GM23338 (cell line): ENCODE measurements around the gene FAM170A. TPM values are rescaled to one million over a fixed set of nuclear protein-coding genes. Genes with fewer than 3 reads are reported as not detected.

Experiments
- ATAC-seq: fragments of 200-7000 bp; cut with Tn5 transposase; 3 replicates; pipeline ENCODE4 v1.9.1; 2020
- DNase-seq: peaks from one replicate; pipeline ENCODE4 v3.0.0-alpha.2; 2015; ENCODE audit warnings: low spot score
- H2AFZ ChIP-seq: fragments of 200-600 bp; sonication (generic); 2 replicates; pipeline ENCODE4 v1.8.0; 2016; ENCODE audit warnings: antibody characterized with exemption, mild to moderate bottlenecking, moderate library complexity
- H3F3A ChIP-seq: fragments of 200-600 bp; sonication (generic); replicated peaks from 2 replicates; pipeline ENCODE4 v1.8.0; 2017; ENCODE audit warnings: antibody characterized with exemption, mixed run types, low read depth
- H3K27ac ChIP-seq: fragments of 200-600 bp; sonication (generic); 2 replicates; pipeline ENCODE4 v1.6.1; 2016; ENCODE audit warnings: low read depth
- H3K27me3 ChIP-seq: fragments of 200-600 bp; sonication (generic); 2 replicates; pipeline ENCODE4 v1.8.0; 2016; ENCODE audit warnings: mild to moderate bottlenecking, mixed run types, moderate library complexity; ENCODE audit not compliant: insufficient read depth
- H3K36me3 ChIP-seq: fragments of 200-600 bp; sonication (generic); 2 replicates; pipeline ENCODE4 v1.8.0; 2016; ENCODE audit warnings: mild to moderate bottlenecking; ENCODE audit not compliant: insufficient read depth
- H3K4me1 ChIP-seq: fragments of 200-600 bp; sonication (generic); 2 replicates; pipeline ENCODE4 v1.8.0; 2016; ENCODE audit warnings: mild to moderate bottlenecking, moderate library complexity; ENCODE audit not compliant: insufficient read depth
- H3K4me2 ChIP-seq: fragments of 200-600 bp; sonication (generic); 2 replicates; pipeline ENCODE4 v1.7.1; 2017; ENCODE audit warnings: mixed run types
- H3K4me3 ChIP-seq: fragments of 200-600 bp; sonication (generic); 2 replicates; pipeline ENCODE4 v1.6.1; 2016; ENCODE audit warnings: mixed run types
- H3K79me2 ChIP-seq: fragments of 200-600 bp; sonication (generic); replicated peaks from 2 replicates; pipeline ENCODE4 v1.8.0; 2017; ENCODE audit warnings: mild to moderate bottlenecking; ENCODE audit not compliant: insufficient read depth
- H3K9me2 ChIP-seq: fragments of 200-600 bp; sonication (generic); 2 replicates; pipeline ENCODE4 v1.8.0; 2017; ENCODE audit not compliant: insufficient read depth
- H4K20me1 ChIP-seq: fragments of 200-600 bp; sonication (generic); replicated peaks from 2 replicates; pipeline ENCODE4 v1.8.0; 2017; ENCODE audit warnings: mild to moderate bottlenecking; ENCODE audit not compliant: insufficient read depth
- H3K27ac Mint-ChIP-seq: 2 replicates; pipeline ENCODE4 v1.8.0; 2020; ENCODE audit warnings: inconsistent platforms, mild to moderate bottlenecking, moderate library complexity, mixed read lengths
- H3K27me3 Mint-ChIP-seq: 3 replicates; pipeline ENCODE4 v1.8.0; 2022; ENCODE audit warnings: low read depth, mild to moderate bottlenecking, moderate library complexity, mixed read lengths, inconsistent platforms; ENCODE audit not compliant: insufficient read depth, poor library complexity
- H3K36me3 Mint-ChIP-seq: 3 replicates; pipeline ENCODE4 v1.8.0; 2021; ENCODE audit warnings: low read depth, mild to moderate bottlenecking, inconsistent platforms, moderate library complexity, mixed read lengths
- H3K4me1 Mint-ChIP-seq: 3 replicates; pipeline ENCODE4 v1.8.0; 2020; ENCODE audit warnings: mild to moderate bottlenecking, inconsistent platforms, mixed read lengths
- H3K4me3 Mint-ChIP-seq: 3 replicates; pipeline ENCODE4 v1.8.0; 2021; ENCODE audit warnings: moderate library complexity, mild to moderate bottlenecking, inconsistent platforms, mixed read lengths
- H3K9me3 Mint-ChIP-seq: 3 replicates; pipeline ENCODE4 v1.8.0; 2020; ENCODE audit warnings: moderate library complexity, mild to moderate bottlenecking, inconsistent platforms, mixed read lengths
- CREB1 ChIP-seq: fragments of 250-450 bp; sonication (Bioruptor Pico); IDR thresholded peaks from 2 replicates; pipeline ENCODE4 v1.5.0; 2020; ENCODE audit warnings: low read depth, mild to moderate bottlenecking, moderate library complexity
- EZH2 ChIP-seq: fragments of 200-600 bp; sonication (generic); IDR thresholded peaks from one replicate; pipeline ENCODE4 v1.8.0; 2017; ENCODE audit warnings: antibody characterized with exemption, mild to moderate bottlenecking, low read depth; ENCODE audit not compliant: unreplicated experiment
- EZH2phosphoT487 ChIP-seq: fragments of 200-600 bp; sonication (generic); IDR thresholded peaks from one replicate; pipeline ENCODE4 v1.8.1; 2018; ENCODE audit warnings: antibody characterized with exemption; ENCODE audit not compliant: unreplicated experiment
- JUNB ChIP-seq: IDR thresholded peaks from one replicate; pipeline ENCODE4 v1.6.1; 2016; ENCODE audit warnings: antibody characterized with exemption; ENCODE audit not compliant: unreplicated experiment
- POLR2AphosphoS5 ChIP-seq: IDR thresholded peaks from 2 replicates; pipeline ENCODE4 v1.6.1; 2016; ENCODE audit warnings: antibody characterized with exemption, low read depth
- STAT1 ChIP-seq: IDR thresholded peaks from one replicate; pipeline ENCODE4 v1.6.1; 2016; ENCODE audit warnings: antibody characterized with exemption; ENCODE audit not compliant: unreplicated experiment
- ZNF114 ChIP-seq: fragments of 250-450 bp; sonication (Bioruptor Pico); IDR thresholded peaks from 2 replicates; pipeline ENCODE4 v1.5.0; 2020; ENCODE audit warnings: mild to moderate bottlenecking, moderate library complexity
- ZNF331 ChIP-seq: fragments of 250-450 bp; sonication (Bioruptor Pico); IDR thresholded peaks from 2 replicates; pipeline ENCODE4 v1.5.0; 2020; ENCODE audit warnings: low read depth, mild to moderate bottlenecking, moderate library complexity
- polyA plus RNA-seq: library from polyadenylated mRNA; unstranded; fragments of >200 nt; fragmentation: Nextera tagmentation; extraction: Ambion mirVana; gene quantifications from 2 replicates; pipeline ENCODE4 v1.2.1, GENCODE V29; 2016
- total RNA-seq: library from RNA; depleted of rRNA; stranded (reverse); fragments of >200 nt; shearing (Covaris generic); gene quantifications from 2 replicates; pipeline ENCODE4 v1.2.3, GENCODE V29; 2014
- TF ChIP-seq, protein P1 (sequence below): fragments of 250-450 bp; sonication (Bioruptor Pico); IDR thresholded peaks from 2 replicates; pipeline ENCODE4 v1.5.0; 2020; ENCODE audit warnings: mild to moderate bottlenecking, moderate library complexity
- TF ChIP-seq, protein P2 (sequence below): IDR thresholded peaks from 2 replicates; pipeline ENCODE4 v1.6.1; 2016; ENCODE audit warnings: antibody characterized with exemption
- TF ChIP-seq, protein P3 (sequence below): IDR thresholded peaks from one replicate; pipeline ENCODE4 v1.6.1; 2018; ENCODE audit warnings: antibody characterized with exemption; ENCODE audit not compliant: unreplicated experiment

Gene FAM170A
- total and polyA plus RNA-seq, 2 experiments from 2014 or later, result not detected

DNA sequence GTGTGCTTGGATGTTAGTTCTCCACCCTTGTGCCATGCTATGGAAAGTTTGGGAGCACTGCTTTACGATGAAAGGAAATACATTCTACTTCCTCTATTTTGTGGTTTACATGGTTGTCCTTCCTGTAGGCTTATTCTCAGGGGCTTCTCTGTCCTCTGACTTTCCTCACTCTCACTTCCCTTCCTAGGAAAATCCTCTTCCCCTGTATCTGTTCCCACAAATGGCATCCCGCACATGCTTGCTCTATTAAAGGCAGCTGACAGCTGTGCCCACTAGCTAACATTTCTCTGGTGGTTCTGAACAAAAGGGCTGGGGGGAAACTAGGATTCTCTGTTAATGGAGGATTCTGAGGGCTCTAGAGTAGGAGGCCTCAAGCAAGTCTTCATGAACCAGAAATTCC, 52.4 kb downstream of the FAM170A start:
- H3K4me3 ChIP-seq, result no peak overlapping the region
- no peaks in the 10 kb centered on the region for H3F3A ChIP-seq
- Mint-ChIP-seq H3K27ac (no peak overlapping the region), H3K27me3 (no peaks in the 10 kb centered on the region), H3K36me3 (0 out of 3 replicates have a peak, but pooled peaks cover 2% of the 10 kb centered on the region), H3K4me3 (no peak overlapping the region), H3K4me1 (peaks cover 6% of the 10 kb centered on the region; the same call in 2 of the 3 replicates), H3K9me3 (peaks cover 3% of the 10 kb centered on the region; the same call in 1 of the 3 replicates)
- H3K36me3 ChIP-seq, result no peaks in the 10 kb centered on the region
- no peaks in the 10 kb centered on the region for H4K20me1 ChIP-seq
- H3K4me1 ChIP-seq, result no peaks in the 10 kb centered on the region
- DNase-seq (no peak), ATAC-seq (no peak)
- H3K27me3 ChIP-seq, result no peaks in the 10 kb centered on the region
- H3K79me2 ChIP-seq, result no peaks in the 10 kb centered on the region
- TF ChIP-seq STAT1 (no peak), EZH2 (no peak)
- H3K4me2 ChIP-seq, result no peak overlapping the region
- no peaks in the 10 kb centered on the region for H3K9me2 ChIP-seq
- no peak overlapping the region for H2AFZ ChIP-seq
- H3K27ac ChIP-seq, result no peak overlapping the region

DNA sequence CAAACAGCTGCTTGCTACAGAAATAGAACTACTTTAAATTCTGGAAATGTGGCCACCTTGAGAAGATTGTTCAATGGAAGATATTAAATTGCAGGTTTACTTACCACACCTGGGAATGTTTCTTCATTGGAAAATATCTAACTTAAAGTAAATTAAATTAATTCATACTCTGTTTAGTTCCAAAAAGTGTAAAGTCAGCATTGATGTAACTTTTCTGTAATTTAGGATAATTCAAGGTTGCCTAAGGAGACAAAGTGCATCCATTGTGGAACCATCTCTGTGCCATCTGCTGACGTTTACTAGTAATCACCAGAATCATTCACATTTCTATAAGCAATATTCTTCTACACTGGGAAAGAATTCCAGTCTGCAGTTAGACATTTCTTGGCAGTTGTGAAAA, 53.0 kb downstream of the FAM170A start:
- ATAC-seq, result no peak
- no peak for DNase-seq
- TF ChIP-seq STAT1 (no peak), POLR2AphosphoS5 (no peak), CREB1 (CRISPR knock-in tag) (no peak), JUNB (no peak), ZNF114 (CRISPR knock-in tag) (no peak), EZH2phosphoT487 (no peak), ZNF331 (CRISPR knock-in tag) (no peak), EZH2 (no peak)
- TF ChIP-seq, protein P1, sequence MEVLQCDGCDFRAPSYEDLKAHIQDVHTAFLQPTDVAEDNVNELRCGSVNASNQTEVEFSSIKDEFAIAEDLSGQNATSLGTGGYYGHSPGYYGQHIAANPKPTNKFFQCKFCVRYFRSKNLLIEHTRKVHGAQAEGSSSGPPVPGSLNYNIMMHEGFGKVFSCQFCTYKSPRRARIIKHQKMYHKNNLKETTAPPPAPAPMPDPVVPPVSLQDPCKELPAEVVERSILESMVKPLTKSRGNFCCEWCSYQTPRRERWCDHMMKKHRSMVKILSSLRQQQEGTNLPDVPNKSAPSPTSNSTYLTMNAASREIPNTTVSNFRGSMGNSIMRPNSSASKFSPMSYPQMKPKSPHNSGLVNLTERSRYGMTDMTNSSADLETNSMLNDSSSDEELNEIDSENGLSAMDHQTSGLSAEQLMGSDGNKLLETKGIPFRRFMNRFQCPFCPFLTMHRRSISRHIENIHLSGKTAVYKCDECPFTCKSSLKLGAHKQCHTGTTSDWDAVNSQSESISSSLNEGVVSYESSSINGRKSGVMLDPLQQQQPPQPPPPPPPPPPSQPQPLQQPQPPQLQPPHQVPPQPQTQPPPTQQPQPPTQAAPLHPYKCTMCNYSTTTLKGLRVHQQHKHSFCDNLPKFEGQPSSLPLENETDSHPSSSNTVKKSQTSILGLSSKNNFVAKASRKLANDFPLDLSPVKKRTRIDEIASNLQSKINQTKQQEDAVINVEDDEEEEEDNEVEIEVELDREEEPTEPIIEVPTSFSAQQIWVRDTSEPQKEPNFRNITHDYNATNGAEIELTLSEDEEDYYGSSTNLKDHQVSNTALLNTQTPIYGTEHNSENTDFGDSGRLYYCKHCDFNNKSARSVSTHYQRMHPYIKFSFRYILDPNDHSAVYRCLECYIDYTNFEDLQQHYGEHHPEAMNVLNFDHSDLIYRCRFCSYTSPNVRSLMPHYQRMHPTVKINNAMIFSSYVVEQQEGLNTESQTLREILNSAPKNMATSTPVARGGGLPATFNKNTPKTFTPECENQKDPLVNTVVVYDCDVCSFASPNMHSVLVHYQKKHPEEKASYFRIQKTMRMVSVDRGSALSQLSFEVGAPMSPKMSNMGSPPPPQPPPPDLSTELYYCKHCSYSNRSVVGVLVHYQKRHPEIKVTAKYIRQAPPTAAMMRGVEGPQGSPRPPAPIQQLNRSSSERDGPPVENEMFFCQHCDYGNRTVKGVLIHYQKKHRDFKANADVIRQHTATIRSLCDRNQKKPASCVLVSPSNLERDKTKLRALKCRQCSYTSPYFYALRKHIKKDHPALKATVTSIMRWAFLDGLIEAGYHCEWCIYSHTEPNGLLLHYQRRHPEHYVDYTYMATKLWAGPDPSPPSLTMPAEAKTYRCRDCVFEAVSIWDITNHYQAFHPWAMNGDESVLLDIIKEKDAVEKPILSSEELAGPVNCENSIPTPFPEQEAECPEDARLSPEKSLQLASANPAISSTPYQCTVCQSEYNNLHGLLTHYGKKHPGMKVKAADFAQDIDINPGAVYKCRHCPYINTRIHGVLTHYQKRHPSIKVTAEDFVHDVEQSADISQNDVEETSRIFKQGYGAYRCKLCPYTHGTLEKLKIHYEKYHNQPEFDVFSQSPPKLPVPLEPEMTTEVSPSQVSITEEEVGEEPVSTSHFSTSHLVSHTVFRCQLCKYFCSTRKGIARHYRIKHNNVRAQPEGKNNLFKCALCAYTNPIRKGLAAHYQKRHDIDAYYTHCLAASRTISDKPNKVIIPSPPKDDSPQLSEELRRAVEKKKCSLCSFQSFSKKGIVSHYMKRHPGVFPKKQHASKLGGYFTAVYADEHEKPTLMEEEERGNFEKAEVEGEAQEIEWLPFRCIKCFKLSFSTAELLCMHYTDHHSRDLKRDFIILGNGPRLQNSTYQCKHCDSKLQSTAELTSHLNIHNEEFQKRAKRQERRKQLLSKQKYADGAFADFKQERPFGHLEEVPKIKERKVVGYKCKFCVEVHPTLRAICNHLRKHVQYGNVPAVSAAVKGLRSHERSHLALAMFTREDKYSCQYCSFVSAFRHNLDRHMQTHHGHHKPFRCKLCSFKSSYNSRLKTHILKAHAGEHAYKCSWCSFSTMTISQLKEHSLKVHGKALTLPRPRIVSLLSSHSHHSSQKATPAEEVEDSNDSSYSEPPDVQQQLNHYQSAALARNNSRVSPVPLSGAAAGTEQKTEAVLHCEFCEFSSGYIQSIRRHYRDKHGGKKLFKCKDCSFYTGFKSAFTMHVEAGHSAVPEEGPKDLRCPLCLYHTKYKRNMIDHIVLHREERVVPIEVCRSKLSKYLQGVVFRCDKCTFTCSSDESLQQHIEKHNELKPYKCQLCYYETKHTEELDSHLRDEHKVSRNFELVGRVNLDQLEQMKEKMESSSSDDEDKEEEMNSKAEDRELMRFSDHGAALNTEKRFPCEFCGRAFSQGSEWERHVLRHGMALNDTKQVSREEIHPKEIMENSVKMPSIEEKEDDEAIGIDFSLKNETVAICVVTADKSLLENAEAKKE (CRISPR knock-in tag), result no peak
- TF ChIP-seq, protein P2, sequence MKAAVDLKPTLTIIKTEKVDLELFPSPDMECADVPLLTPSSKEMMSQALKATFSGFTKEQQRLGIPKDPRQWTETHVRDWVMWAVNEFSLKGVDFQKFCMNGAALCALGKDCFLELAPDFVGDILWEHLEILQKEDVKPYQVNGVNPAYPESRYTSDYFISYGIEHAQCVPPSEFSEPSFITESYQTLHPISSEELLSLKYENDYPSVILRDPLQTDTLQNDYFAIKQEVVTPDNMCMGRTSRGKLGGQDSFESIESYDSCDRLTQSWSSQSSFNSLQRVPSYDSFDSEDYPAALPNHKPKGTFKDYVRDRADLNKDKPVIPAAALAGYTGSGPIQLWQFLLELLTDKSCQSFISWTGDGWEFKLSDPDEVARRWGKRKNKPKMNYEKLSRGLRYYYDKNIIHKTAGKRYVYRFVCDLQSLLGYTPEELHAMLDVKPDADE, result no peak
- TF ChIP-seq, protein P3, sequence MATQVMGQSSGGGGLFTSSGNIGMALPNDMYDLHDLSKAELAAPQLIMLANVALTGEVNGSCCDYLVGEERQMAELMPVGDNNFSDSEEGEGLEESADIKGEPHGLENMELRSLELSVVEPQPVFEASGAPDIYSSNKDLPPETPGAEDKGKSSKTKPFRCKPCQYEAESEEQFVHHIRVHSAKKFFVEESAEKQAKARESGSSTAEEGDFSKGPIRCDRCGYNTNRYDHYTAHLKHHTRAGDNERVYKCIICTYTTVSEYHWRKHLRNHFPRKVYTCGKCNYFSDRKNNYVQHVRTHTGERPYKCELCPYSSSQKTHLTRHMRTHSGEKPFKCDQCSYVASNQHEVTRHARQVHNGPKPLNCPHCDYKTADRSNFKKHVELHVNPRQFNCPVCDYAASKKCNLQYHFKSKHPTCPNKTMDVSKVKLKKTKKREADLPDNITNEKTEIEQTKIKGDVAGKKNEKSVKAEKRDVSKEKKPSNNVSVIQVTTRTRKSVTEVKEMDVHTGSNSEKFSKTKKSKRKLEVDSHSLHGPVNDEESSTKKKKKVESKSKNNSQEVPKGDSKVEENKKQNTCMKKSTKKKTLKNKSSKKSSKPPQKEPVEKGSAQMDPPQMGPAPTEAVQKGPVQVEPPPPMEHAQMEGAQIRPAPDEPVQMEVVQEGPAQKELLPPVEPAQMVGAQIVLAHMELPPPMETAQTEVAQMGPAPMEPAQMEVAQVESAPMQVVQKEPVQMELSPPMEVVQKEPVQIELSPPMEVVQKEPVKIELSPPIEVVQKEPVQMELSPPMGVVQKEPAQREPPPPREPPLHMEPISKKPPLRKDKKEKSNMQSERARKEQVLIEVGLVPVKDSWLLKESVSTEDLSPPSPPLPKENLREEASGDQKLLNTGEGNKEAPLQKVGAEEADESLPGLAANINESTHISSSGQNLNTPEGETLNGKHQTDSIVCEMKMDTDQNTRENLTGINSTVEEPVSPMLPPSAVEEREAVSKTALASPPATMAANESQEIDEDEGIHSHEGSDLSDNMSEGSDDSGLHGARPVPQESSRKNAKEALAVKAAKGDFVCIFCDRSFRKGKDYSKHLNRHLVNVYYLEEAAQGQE, result no peak
- Histone ChIP-seq H3K27ac (no peak overlapping the region), H3F3A (no peaks in the 10 kb centered on the region), H3K79me2 (no peaks in the 10 kb centered on the region), H3K4me2 (no peak overlapping the region), H3K9me2 (no peaks in the 10 kb centered on the region), H3K36me3 (no peaks in the 10 kb centered on the region), H4K20me1 (no peaks in the 10 kb centered on the region), H3K27me3 (no peaks in the 10 kb centered on the region), H2AFZ (no peak overlapping the region), H3K4me3 (no peak overlapping the region), H3K4me1 (no peaks in the 10 kb centered on the region)
- Mint-ChIP-seq H3K36me3 (0 out of 3 replicates have a peak, but pooled peaks cover 2% of the 10 kb centered on the region), H3K4me1 (peaks cover 6% of the 10 kb centered on the region; the same call in 2 of the 3 replicates), H3K27ac (no peak overlapping the region), H3K4me3 (no peak overlapping the region), H3K9me3 (peaks cover 3% of the 10 kb centered on the region; the same call in 1 of the 3 replicates), H3K27me3 (no peaks in the 10 kb centered on the region)
